HepG2 (cell line): ENCODE results near the gene PSMA7. TPM values are rescaled to one million over a fixed set of nuclear protein-coding genes. Genes with fewer than 3 reads are reported as not detected.

Experiments
- FOXO1 ChIP-seq: sonication (generic); formaldehyde crosslinking; IDR thresholded peaks from 2 replicates; pipeline ENCODE4 v1.4.0; 2020; ENCODE audit warnings: missing genetic modification reagents
- KDM6A ChIP-seq: IDR thresholded peaks from 2 replicates; pipeline ENCODE4 v1.6.1; 2016; ENCODE audit warnings: low read depth
- MED8 ChIP-seq: sonication (generic); formaldehyde crosslinking; IDR thresholded peaks from 2 replicates; pipeline ENCODE4 v1.8.1; 2023; ENCODE audit warnings: mild to moderate bottlenecking, missing genetic modification reagents; ENCODE audit not compliant: insufficient replicate concordance
- RFX5 ChIP-seq: IDR thresholded peaks from 2 replicates; pipeline ENCODE4 v1.6.1; 2011; ENCODE audit warnings: low read depth, low read length, improper control_type of control experiment
- ZNF256 ChIP-seq: sonication (generic); formaldehyde crosslinking; conservative IDR thresholded peaks from 2 replicates; pipeline ENCODE4 v1.4.0; 2020; ENCODE audit warnings: missing genetic modification reagents
- ZNF605 ChIP-seq: sonication (generic); formaldehyde crosslinking; IDR thresholded peaks from 2 replicates; pipeline ENCODE4 v1.8.0; 2022; ENCODE audit warnings: mild to moderate bottlenecking, missing genetic modification reagents
- ZNF792 ChIP-seq: IDR thresholded peaks from 2 replicates; pipeline ENCODE4 v1.6.1; 2016
- polyA plus RNA-seq, 8 experiments: library from polyadenylated mRNA; depleted of rRNA in 3 of 8; stranded (reverse) in 7 of 8; unstranded in 1 of 8; fragments of >200 nt; fragmentation: Illumina TruSeq in 4 of 8; extraction: Trizol in 4 of 8; gene quantifications; 2 replicates each; pipeline versions ENCODE4 v1.2.1 to v1.2.3, GENCODE V29; 2011 to 2016; ENCODE audit warnings: low read depth in 4 of 8, missing spikeins in 1 of 8, mixed read lengths in 1 of 8; ENCODE audit not compliant: insufficient read depth in 1 of 8
- total RNA-seq, 5 experiments: library from RNA; depleted of rRNA; stranded (reverse); fragments of >200 nt; fragmentation: Illumina TruSeq; extraction: Trizol; gene quantifications; 2 replicates each; pipeline ENCODE4 v1.2.3, GENCODE V29; 2016; ENCODE audit warnings: low read depth in 1 of 5
- TF ChIP-seq, protein P1 (sequence below): sonication (generic); formaldehyde crosslinking; IDR thresholded peaks from 2 replicates; pipeline ENCODE4 v1.8.0; 2022; ENCODE audit warnings: missing genetic modification reagents, mild to moderate bottlenecking, moderate library complexity, borderline replicate concordance
- TF ChIP-seq, protein P2 (sequence below), 2 experiments: sonication (generic) in 1 of 2; formaldehyde crosslinking in 1 of 2; IDR thresholded peaks; 2 replicates each; pipeline versions ENCODE4 v1.5.1 to v1.6.1; 2011 to 2020; ENCODE audit warnings: borderline replicate concordance in 1 of 2, low read depth in 1 of 2, low read length in 1 of 2, mild to moderate bottlenecking in 1 of 2, missing genetic modification reagents in 1 of 2, moderate library complexity in 1 of 2
- TF ChIP-seq, protein P3 (sequence below): IDR thresholded peaks from 2 replicates; pipeline ENCODE4 v1.6.1; 2016; ENCODE audit warnings: missing compliant biosample characterization, missing genetic modification reagents, borderline replicate concordance
- TF ChIP-seq, protein P4 (sequence below): sonication (generic); formaldehyde crosslinking; conservative IDR thresholded peaks from 2 replicates; pipeline ENCODE4 v1.4.0; 2020; ENCODE audit warnings: mild to moderate bottlenecking, missing genetic modification reagents, moderate library complexity
- TF ChIP-seq, protein P5 (sequence below): sonication (generic); formaldehyde crosslinking; IDR thresholded peaks from 2 replicates; pipeline ENCODE4 v1.4.0; 2020; ENCODE audit warnings: mild to moderate bottlenecking, missing genetic modification reagents
- TF ChIP-seq, protein P6 (sequence below): sonication (generic); formaldehyde crosslinking; IDR thresholded peaks from 2 replicates; pipeline ENCODE4 v1.4.0; 2020; ENCODE audit warnings: missing genetic modification reagents, mild to moderate bottlenecking, borderline replicate concordance

PSMA7 gene
- total and polyA plus RNA-seq, 2 of the 13 experiments (the other 11 are each of a cell fraction or from before 2014, with no cell fraction given), result 531 to 631 TPM

DNA sequence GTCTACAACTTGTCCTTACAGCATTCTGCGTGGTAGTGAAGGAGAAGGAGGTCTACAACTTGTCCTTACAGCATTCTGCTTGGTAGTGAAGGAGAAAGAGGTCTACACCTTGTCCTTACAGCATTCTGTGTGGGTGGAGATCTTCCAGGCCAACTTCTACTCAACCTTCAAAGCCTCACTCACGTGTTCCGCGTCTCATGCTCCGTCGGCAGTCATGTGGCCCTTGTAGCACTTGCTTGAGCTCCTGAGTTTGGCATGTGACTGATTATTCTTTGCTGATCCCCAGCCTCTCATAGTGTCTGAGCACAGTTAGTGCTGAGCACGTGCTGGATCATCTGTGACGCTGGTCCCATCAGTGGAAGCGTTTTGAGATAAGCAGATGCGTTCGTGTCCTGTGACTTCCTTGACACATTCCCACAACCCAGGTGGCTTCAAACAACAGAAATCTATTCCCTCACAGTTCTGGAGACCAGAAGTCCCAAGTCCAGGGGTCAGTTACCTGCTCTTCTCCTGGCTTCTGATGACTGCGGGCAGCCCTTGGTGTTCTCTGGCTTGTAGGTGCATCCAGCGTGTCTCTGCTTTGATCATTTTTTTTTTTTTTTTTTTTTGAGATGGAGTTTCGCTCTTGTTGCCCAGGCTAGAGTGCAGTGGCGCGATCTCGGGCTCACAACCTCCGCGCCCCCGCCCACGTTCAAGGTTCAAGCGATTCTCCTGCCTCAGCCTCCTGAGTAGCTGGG, 3.0 kb upstream of the PSMA7 start (continued):
- TF ChIP-seq, protein P1, sequence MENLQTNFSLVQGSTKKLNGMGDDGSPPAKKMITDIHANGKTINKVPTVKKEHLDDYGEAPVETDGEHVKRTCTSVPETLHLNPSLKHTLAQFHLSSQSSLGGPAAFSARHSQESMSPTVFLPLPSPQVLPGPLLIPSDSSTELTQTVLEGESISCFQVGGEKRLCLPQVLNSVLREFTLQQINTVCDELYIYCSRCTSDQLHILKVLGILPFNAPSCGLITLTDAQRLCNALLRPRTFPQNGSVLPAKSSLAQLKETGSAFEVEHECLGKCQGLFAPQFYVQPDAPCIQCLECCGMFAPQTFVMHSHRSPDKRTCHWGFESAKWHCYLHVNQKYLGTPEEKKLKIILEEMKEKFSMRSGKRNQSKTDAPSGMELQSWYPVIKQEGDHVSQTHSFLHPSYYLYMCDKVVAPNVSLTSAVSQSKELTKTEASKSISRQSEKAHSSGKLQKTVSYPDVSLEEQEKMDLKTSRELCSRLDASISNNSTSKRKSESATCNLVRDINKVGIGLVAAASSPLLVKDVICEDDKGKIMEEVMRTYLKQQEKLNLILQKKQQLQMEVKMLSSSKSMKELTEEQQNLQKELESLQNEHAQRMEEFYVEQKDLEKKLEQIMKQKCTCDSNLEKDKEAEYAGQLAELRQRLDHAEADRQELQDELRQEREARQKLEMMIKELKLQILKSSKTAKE (CRISPR knock-in tag), result 0 out of 2 replicates have a peak, but pooled peaks have one; percentile 6
- TF ChIP-seq ZNF605 (CRISPR knock-in tag) (peak; percentile 62; the same call in 1 of the 2 replicates), KDM6A (CRISPR knock-in tag) (peak; percentile 72; the same call in 1 of the 2 replicates), FOXO1 (CRISPR knock-in tag) (peak; percentile 44), ZNF256 (CRISPR knock-in tag) (0 out of 2 replicates have a peak, but pooled peaks have one; percentile 59), RFX5 (peak; percentile 60; the same call in 1 of the 2 replicates), ZNF792 (peak; percentile 73), MED8 (CRISPR knock-in tag) (no peak)
- TF ChIP-seq, protein P2, sequence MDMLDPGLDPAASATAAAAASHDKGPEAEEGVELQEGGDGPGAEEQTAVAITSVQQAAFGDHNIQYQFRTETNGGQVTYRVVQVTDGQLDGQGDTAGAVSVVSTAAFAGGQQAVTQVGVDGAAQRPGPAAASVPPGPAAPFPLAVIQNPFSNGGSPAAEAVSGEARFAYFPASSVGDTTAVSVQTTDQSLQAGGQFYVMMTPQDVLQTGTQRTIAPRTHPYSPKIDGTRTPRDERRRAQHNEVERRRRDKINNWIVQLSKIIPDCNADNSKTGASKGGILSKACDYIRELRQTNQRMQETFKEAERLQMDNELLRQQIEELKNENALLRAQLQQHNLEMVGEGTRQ (IDR thresholded peaks at IDR 0.05; ENCODE audit: low read depth, low read length), result peak; percentile 89
- TF ChIP-seq, protein P2 (CRISPR knock-in tag; IDR thresholded peaks at IDR 0.05; ENCODE audit: borderline replicate concordance), result peak; percentile 74; the same call in 1 of the 2 replicates
- TF ChIP-seq, protein P3, sequence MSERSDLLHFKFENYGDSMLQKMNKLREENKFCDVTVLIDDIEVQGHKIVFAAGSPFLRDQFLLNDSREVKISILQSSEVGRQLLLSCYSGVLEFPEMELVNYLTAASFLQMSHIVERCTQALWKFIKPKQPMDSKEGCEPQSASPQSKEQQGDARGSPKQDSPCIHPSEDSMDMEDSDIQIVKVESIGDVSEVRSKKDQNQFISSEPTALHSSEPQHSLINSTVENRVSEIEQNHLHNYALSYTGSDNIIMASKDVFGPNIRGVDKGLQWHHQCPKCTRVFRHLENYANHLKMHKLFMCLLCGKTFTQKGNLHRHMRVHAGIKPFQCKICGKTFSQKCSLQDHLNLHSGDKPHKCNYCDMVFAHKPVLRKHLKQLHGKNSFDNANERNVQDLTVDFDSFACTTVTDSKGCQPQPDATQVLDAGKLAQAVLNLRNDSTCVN (CRISPR knock-in tag), result peak; percentile 72; the same call in 1 of the 2 replicates
- TF ChIP-seq, protein P4, sequence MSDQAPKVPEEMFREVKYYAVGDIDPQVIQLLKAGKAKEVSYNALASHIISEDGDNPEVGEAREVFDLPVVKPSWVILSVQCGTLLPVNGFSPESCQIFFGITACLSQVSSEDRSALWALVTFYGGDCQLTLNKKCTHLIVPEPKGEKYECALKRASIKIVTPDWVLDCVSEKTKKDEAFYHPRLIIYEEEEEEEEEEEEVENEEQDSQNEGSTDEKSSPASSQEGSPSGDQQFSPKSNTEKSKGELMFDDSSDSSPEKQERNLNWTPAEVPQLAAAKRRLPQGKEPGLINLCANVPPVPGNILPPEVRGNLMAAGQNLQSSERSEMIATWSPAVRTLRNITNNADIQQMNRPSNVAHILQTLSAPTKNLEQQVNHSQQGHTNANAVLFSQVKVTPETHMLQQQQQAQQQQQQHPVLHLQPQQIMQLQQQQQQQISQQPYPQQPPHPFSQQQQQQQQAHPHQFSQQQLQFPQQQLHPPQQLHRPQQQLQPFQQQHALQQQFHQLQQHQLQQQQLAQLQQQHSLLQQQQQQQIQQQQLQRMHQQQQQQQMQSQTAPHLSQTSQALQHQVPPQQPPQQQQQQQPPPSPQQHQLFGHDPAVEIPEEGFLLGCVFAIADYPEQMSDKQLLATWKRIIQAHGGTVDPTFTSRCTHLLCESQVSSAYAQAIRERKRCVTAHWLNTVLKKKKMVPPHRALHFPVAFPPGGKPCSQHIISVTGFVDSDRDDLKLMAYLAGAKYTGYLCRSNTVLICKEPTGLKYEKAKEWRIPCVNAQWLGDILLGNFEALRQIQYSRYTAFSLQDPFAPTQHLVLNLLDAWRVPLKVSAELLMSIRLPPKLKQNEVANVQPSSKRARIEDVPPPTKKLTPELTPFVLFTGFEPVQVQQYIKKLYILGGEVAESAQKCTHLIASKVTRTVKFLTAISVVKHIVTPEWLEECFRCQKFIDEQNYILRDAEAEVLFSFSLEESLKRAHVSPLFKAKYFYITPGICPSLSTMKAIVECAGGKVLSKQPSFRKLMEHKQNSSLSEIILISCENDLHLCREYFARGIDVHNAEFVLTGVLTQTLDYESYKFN (CRISPR knock-in tag), result peak; percentile 88
- TF ChIP-seq, protein P5, sequence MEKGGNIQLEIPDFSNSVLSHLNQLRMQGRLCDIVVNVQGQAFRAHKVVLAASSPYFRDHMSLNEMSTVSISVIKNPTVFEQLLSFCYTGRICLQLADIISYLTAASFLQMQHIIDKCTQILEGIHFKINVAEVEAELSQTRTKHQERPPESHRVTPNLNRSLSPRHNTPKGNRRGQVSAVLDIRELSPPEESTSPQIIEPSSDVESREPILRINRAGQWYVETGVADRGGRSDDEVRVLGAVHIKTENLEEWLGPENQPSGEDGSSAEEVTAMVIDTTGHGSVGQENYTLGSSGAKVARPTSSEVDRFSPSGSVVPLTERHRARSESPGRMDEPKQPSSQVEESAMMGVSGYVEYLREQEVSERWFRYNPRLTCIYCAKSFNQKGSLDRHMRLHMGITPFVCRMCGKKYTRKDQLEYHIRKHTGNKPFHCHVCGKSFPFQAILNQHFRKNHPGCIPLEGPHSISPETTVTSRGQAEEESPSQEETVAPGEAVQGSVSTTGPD (CRISPR knock-in tag), result 0 out of 2 replicates have a peak, but pooled peaks have one; percentile 29
- TF ChIP-seq, protein P6, sequence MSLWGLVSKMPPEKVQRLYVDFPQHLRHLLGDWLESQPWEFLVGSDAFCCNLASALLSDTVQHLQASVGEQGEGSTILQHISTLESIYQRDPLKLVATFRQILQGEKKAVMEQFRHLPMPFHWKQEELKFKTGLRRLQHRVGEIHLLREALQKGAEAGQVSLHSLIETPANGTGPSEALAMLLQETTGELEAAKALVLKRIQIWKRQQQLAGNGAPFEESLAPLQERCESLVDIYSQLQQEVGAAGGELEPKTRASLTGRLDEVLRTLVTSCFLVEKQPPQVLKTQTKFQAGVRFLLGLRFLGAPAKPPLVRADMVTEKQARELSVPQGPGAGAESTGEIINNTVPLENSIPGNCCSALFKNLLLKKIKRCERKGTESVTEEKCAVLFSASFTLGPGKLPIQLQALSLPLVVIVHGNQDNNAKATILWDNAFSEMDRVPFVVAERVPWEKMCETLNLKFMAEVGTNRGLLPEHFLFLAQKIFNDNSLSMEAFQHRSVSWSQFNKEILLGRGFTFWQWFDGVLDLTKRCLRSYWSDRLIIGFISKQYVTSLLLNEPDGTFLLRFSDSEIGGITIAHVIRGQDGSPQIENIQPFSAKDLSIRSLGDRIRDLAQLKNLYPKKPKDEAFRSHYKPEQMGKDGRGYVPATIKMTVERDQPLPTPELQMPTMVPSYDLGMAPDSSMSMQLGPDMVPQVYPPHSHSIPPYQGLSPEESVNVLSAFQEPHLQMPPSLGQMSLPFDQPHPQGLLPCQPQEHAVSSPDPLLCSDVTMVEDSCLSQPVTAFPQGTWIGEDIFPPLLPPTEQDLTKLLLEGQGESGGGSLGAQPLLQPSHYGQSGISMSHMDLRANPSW (CRISPR knock-in tag), result no peak
